Tibial artery (tissue), 4 donors: ENCODE measurements around the gene KHK.

Experiments used
- DNase-seq, 2 donors: peaks; one replicate each; pipeline ENCODE4 v3.0.0-alpha.2; 2019
- H3K27ac ChIP-seq, 2 donors: fragments of 200-600 bp; sonication (generic) in 1 of 2; 1 replicate in 1 of 2; 2 replicates in 1 of 2; pipeline ENCODE4 v1.5.1; 2018 to 2019; ENCODE audit warnings: mild to moderate bottlenecking in 1 of 2
- H3K27me3 ChIP-seq, 2 donors: fragments of 200-600 bp; sonication (generic) in 1 of 2; one replicate each; pipeline versions ENCODE4 v1.5.1 to v1.6.0; 2016 to 2019
- H3K36me3 ChIP-seq, 3 donors: fragments of 200-600 bp; sonication (generic) in 2 of 3; one replicate each; pipeline ENCODE4 v1.5.1; 2016 to 2019; ENCODE audit warnings: mild to moderate bottlenecking in 2 of 3
- H3K4me1 ChIP-seq, 4 donors: fragments of 200-600 bp; sonication (generic) in 2 of 4; 1 replicate in 3 of 4; 2 replicates in 1 of 4; pipeline ENCODE4 v1.5.1; 2016 to 2019
- H3K4me3 ChIP-seq, 2 donors: fragments of 200-600 bp; sonication (generic) in 1 of 2; 1 replicate in 1 of 2; 2 replicates in 1 of 2; pipeline ENCODE4 v1.5.1; 2018 to 2019; ENCODE audit warnings: mild to moderate bottlenecking in 2 of 2
- H3K9me3 ChIP-seq, 3 donors: fragments of 200-600 bp; sonication (generic) in 1 of 3; one replicate each; pipeline ENCODE4 v1.5.1; 2016 to 2019
- CTCF ChIP-seq, 2 experiments: fragments of 200-600 bp in 1 of 2; fragments of 450-650 bp in 1 of 2; IDR thresholded peaks; one replicate each; pipeline ENCODE4 v1.5.1; 2017 to 2019; ENCODE audit warnings: antibody characterized with exemption in 2 of 2, mild to moderate bottlenecking in 1 of 2, moderate library complexity in 1 of 2
- intact Hi-C: fragments of 100-400 bp; cut with DNase I; formaldehyde crosslinking; loops from one replicate; pipeline ENCODE4 v1.15.0; 2023; ENCODE audit warnings: low total_unique reads

KHK gene

GRCh38 chr2:27050281-27050995, 36.1 kb upstream of the KHK start:
- DNase-seq, result peak; percentile 91 to 97
- H3K4me1 ChIP-seq, result peaks cover 0 to 18% (median 12%) of the 10 kb centered on the region in 4 donors
- intact Hi-C loops, result loop anchor here (5.0 kb wide), 1 partner anchor 37 kb away; the partner anchor contains the start of gene KHK
- peak overlapping the region; percentile 91 to 98 for H3K27ac ChIP-seq
- H3K36me3 ChIP-seq, result peaks cover 8 to 23% (median 13%) of the 10 kb centered on the region in 3 donors
- H3K4me3 ChIP-seq, result peak overlapping the region; percentile 75 to 98
- no peaks in the 10 kb centered on the region for H3K27me3 ChIP-seq
- H3K9me3 ChIP-seq, result no peaks in the 10 kb centered on the region
- peak; percentile 62 to 73 for TF ChIP-seq CTCF (IDR thresholded peaks at IDR 0.05)

- peak within 1 kb of the TSS; percentile 75 to 98 for H3K4me3 ChIP-seq
- H3K4me1 ChIP-seq, result peaks cover 0 to 18% (median 12%) of the 10 kb centered on the region in 4 donors
- H3K27me3 ChIP-seq, result no peaks in the 10 kb centered on the region
- H3K27ac ChIP-seq, result peak within 1 kb of the TSS; percentile 91 to 98
- DNase-seq, result peak; percentile 96 to 98
- H3K9me3 ChIP-seq, result no peaks in the 10 kb centered on the region
- peaks cover 16 to 31% (median 19%) of the 10 kb centered on the region in 3 donors for H3K36me3 ChIP-seq
- no peak for TF ChIP-seq CTCF (IDR thresholded peaks at IDR 0.05)
- intact Hi-C loops, result loop anchor here (5.0 kb wide), 1 partner anchor 36 kb away; the partner anchor contains the start of gene KHK
These were observed 35.3 kb upstream of the KHK start, which contains the start of gene AGBL5 for GRCh38 chr2:27050996-27051901. TSS of gene AGBL5 (plus strand) at chr2:27051668. CDS start at chr2:27052959, 1,291 bp downstream.

GRCh38 chr2:27051902-27052645, 34.5 kb upstream of the KHK start:
- Histone ChIP-seq H3K36me3 (peaks cover 21 to 39% (median 24%) of the 10 kb centered on the region in 3 donors), H3K27me3 (no peaks in the 10 kb centered on the region), H3K9me3 (no peaks in the 10 kb centered on the region), H3K27ac (peak overlapping the region; percentile 91 to 98), H3K4me3 (peak overlapping the region; percentile 75 to 98), H3K4me1 (peaks cover 0 to 18% (median 12%) of the 10 kb centered on the region in 4 donors)
- intact Hi-C loops, result loop anchor here (5.0 kb wide), 1 partner anchor 35 kb away; the partner anchor contains the start of gene KHK
- peak; percentile 45 to 78 for DNase-seq
- TF ChIP-seq CTCF (IDR thresholded peaks at IDR 0.05), result no peak

GRCh38 chr2:27053321-27053720, 33.3 kb upstream of the KHK start:
- Histone ChIP-seq H3K36me3 (peaks cover 21 to 50% (median 24%) of the 10 kb centered on the region in 3 donors), H3K27me3 (no peaks in the 10 kb centered on the region), H3K9me3 (no peaks in the 10 kb centered on the region), H3K27ac (no peak overlapping the region), H3K4me1 (peaks cover 0 to 18% (median 12%) of the 10 kb centered on the region in 4 donors), H3K4me3 (no peak overlapping the region)
- DNase-seq, result no peak
- no peak for TF ChIP-seq CTCF (IDR thresholded peaks at IDR 0.05)
- intact Hi-C loops, result loop anchor here (5.0 kb wide), 1 partner anchor 34 kb away; the partner anchor contains the start of gene KHK

GRCh38 chr2:27053776-27054175, 32.8 kb upstream of the KHK start:
- H3K9me3 ChIP-seq, result no peaks in the 10 kb centered on the region
- H3K4me3 ChIP-seq, result no peak overlapping the region
- TF ChIP-seq CTCF (IDR thresholded peaks at IDR 0.05), result no peak
- peaks cover 21 to 54% (median 24%) of the 10 kb centered on the region in 3 donors for H3K36me3 ChIP-seq
- no peak overlapping the region for H3K27ac ChIP-seq
- intact Hi-C loops, result loop anchor here (5.0 kb wide), 1 partner anchor 34 kb away; the partner anchor contains the start of gene KHK
- no peaks in the 10 kb centered on the region for H3K27me3 ChIP-seq
- peaks cover 0 to 18% (median 12%) of the 10 kb centered on the region in 4 donors for H3K4me1 ChIP-seq
- DNase-seq, result no peak
